ENCODE measurements around the gene ANKRD6. TPM values are rescaled to one million over a fixed set of nuclear protein-coding genes. Genes with fewer than 3 reads are reported as not detected.

ANKRD6 gene
- total RNA-seq, 1 experiment from 2014 or later, result 10.5 TPM

DNA sequence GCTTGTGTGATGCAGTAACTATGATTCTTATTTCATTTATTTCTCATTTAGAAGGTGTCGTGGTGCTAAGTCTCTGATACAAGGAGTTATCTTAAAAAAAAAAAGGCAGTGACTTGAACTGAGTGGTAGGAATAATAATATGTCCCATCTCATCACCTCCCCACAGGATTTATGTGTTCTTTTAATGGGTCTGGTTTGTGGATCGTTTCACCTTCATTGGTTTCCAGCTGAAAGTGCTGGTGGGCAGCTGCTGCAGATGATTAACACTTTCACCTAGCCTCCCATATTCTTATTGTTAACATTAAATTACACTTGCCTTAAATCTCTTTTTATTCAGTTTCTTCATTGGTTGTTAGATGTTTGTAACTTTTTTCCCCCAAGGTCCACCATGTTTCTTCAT, 68.8 kb downstream of the ANKRD6 start:
- Histone ChIP-seq H3K4me3 (ENCODE audit: insufficient read depth, low read depth, low read length) (no peak overlapping the region), H3K27me3 (ENCODE audit: control insufficient read depth, insufficient read depth, low read length) (no peaks in the 10 kb centered on the region), H3K36me3 (replicated peaks; ENCODE audit: control insufficient read depth, insufficient read depth, low read length) (no peaks in the 10 kb centered on the region)
- DNase-seq, result no peak

DNA sequence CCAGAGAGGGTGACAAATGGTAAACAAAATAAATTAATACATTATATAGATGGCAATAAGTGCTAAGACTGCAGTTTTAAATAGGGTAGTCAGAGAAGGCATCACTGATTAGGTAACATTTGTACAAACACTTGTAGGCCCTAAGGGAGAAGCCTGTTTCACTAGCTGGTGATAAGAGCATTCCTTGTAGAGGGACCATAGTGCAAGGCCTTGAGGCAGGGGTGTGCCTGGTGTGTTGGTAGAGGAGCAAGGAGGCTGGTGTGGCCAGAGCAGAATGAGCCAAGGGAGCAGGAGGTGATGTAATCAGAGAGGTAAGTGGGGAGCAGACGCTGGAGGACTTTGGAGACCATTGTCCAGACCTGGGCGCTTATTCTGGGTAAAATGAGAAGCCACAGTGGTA, 70.7 kb downstream of the ANKRD6 start:
- no peak for DNase-seq
- H3K4me3 ChIP-seq (ENCODE audit: insufficient read depth, low read depth, low read length), result no peak overlapping the region
- H3K27me3 ChIP-seq (ENCODE audit: control insufficient read depth, insufficient read depth, low read length), result no peaks in the 10 kb centered on the region
- H3K36me3 ChIP-seq (replicated peaks; ENCODE audit: control insufficient read depth, insufficient read depth, low read length), result no peaks in the 10 kb centered on the region

DNA sequence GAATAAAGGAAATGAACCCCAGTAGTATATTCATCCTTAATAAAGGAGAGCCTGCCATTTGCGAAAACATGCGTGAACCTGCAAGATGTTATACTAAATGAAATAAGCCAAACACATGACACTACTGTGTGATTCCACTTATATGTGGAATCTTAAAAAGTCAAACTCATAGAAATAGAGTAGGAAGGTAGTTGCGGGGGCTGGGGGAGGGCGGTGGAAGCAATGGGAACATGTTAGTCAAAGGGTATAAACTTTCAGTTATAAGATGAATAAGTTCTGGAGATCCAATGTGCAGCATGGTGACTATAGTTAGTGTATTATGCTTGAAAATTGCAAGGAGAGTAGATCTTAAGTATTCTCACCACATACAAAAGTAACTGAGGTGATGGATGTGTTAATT, 72.9 kb downstream of the ANKRD6 start:
- DNase-seq, result no peak
- no peaks in the 10 kb centered on the region for H3K36me3 ChIP-seq (replicated peaks; ENCODE audit: control insufficient read depth, insufficient read depth, low read length)
- no peak overlapping the region for H3K4me3 ChIP-seq (ENCODE audit: insufficient read depth, low read depth, low read length)
- H3K27me3 ChIP-seq (ENCODE audit: control insufficient read depth, insufficient read depth, low read length), result no peaks in the 10 kb centered on the region

- Histone ChIP-seq H3K4me3 (ENCODE audit: insufficient read depth, low read depth, low read length) (no peak overlapping the region), H3K27me3 (ENCODE audit: control insufficient read depth, insufficient read depth, low read length) (no peaks in the 10 kb centered on the region), H3K36me3 (replicated peaks; ENCODE audit: control insufficient read depth, insufficient read depth, low read length) (no peaks in the 10 kb centered on the region)
- no peak for DNase-seq
These were observed 74.0 kb downstream of the ANKRD6 start for GRCh38 chr6:89506716-89507617.

DNA sequence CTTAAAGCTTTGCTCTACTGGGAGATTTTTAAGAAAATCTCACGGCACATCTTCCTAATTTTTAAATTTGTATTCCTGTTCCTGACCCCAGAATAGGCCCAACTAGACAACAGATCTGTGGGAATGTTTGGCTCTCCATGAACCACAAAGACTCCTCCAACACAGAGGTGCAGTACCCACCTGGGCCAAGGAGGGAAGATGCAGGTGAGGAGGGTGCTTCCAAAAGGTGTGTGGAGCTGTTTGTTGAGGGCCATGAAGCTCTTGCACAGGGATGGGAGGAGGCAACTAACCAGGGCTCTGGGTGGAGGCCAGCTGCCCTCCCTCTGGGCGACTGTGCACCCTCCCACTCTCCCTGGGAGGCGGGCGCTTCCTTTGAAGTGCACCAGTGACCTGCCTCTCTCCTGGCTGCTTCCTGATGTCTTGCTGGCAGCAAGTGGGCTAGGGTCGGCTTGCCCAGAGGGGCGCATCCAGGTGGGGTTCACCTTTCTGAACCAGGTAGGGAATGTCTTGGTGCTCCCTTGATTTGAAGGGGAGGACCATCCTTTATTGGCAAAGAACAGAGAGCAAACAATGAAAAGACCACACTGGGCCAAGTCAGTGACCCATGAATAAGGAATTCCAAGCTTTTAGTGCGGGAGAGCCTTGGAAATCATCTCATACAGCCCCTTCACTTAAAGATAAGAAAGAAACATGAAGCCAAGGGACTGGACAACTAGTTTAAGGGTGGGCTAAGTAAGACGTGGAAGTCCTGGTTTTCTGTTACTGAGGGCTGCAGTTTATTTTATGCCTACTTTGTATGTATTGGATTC, 76.0 kb downstream of the ANKRD6 start:
- no peak overlapping the region for H3K4me3 ChIP-seq (ENCODE audit: insufficient read depth, low read depth, low read length)
- H3K36me3 ChIP-seq (replicated peaks; ENCODE audit: control insufficient read depth, insufficient read depth, low read length), result no peaks in the 10 kb centered on the region
- no peaks in the 10 kb centered on the region for H3K27me3 ChIP-seq (ENCODE audit: control insufficient read depth, insufficient read depth, low read length)
- DNase-seq, result no peak

DNA sequence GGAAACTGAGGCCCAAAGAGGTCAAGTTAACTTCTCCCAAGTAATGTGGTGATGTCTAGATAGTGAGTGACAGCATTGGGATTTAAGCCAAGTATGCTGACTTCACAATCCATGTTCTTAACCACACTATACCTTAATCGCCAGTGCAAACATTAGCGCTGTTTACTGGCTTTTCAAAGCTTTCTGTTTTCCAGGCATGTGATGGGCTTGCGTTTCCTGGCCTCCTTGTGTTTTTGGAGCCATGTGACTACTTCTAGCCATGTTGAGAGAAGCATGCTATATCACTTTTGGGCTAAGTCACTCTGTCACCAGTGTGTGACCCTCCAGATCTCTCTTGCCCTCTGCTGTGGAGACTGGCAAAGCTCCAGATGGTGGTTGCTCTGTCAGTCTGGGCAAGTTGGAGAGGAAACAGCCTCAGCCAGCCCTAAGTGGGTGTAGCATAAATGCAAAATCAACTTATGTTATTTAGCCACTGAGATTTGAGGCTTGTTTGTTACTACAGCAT, 76.9 kb downstream of the ANKRD6 start:
- no peaks in the 10 kb centered on the region for H3K27me3 ChIP-seq (ENCODE audit: control insufficient read depth, insufficient read depth, low read length)
- no peaks in the 10 kb centered on the region for H3K36me3 ChIP-seq (replicated peaks; ENCODE audit: control insufficient read depth, insufficient read depth, low read length)
- DNase-seq, result no peak
- H3K4me3 ChIP-seq (ENCODE audit: insufficient read depth, low read depth, low read length), result no peak overlapping the region

DNA sequence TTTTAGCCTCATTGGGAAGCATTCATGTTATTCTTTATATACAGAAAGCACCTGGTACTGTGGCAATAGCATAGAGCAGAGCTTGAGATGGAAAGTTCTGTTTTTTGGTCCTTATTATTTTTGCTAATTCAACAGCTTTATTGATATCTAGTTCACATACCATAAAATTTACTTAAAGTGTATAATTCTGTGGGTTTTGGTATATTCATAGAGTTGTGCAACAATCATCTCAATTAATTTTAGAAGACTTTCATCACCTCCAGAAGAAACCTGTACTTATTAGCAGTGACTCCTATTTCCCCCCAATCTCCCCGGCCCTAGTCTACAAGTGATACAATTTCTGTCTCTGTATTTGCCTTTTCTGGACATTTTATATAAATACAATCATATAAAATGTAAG, 77.4 kb downstream of the ANKRD6 start:
- Histone ChIP-seq H3K36me3 (replicated peaks; ENCODE audit: control insufficient read depth, insufficient read depth, low read length) (no peaks in the 10 kb centered on the region), H3K27me3 (ENCODE audit: control insufficient read depth, insufficient read depth, low read length) (no peaks in the 10 kb centered on the region), H3K4me3 (ENCODE audit: insufficient read depth, low read depth, low read length) (no peak overlapping the region)
- no peak for DNase-seq

DNA sequence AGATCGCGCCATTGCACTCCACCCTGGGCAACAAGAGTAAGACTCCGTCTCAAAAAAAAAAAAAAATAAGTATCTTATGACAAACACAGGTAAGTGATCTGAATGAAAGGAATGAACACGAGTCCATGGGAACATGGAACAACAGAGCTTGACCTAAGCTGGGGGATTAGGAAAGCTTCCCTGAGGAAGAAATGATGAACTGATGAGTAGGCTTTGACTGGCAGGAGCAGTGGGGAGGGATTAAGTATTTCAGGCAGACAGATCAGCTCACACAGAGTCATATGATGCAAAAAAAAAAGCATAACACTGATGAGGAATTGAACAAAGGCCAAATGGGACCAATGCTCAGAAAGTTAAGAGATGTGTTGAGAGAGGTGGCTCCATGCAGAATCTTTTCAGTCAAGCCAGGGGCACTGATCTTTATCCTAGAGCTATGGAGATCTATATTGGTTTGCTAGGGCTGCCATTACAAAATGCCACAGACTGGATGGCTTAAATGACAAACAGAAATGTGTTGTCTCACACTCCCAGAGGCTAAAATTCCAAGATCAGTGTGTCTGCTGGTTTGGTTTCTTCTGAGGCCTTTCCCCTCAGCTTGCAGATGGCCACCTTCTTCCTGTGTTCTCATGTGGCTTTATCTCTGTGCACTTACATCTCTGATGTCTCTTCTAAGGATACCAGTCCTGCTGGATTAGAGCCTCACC, 85.6 kb downstream of the ANKRD6 start:
- no peaks in the 10 kb centered on the region for H3K36me3 ChIP-seq (replicated peaks; ENCODE audit: control insufficient read depth, insufficient read depth, low read length)
- DNase-seq, result no peak
- H3K27me3 ChIP-seq (ENCODE audit: control insufficient read depth, insufficient read depth, low read length), result no peaks in the 10 kb centered on the region
- no peak overlapping the region for H3K4me3 ChIP-seq (ENCODE audit: insufficient read depth, low read depth, low read length)

- DNase-seq, result no peak
These were observed 87.8 kb downstream of the ANKRD6 start for GRCh38 chr6:89520736-89521135.

DNA sequence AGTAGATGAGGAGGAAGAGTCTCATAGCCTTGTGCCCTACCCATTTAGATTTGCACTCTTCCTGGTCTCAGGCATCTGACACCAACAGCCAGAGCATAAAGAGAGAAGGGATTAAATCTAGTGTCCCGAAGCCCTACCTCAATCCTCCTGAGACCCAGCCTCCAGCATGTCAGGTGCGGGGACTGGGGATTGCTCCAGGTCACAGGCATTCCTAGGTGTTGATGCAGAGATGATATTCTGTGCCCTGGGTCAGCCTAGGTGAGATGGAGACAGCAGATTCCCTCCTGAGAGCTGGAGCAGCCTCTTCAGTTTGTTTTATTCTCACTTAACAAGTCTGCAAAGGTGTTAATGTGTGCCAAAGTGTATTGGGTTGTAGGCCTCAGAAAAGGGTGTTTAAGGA, 89.8 kb downstream of the ANKRD6 start:
- H3K36me3 ChIP-seq (replicated peaks; ENCODE audit: control insufficient read depth, insufficient read depth, low read length), result no peaks in the 10 kb centered on the region; the same call in 1 of the 2 replicates
- H3K27me3 ChIP-seq (ENCODE audit: control insufficient read depth, insufficient read depth, low read length), result no peaks in the 10 kb centered on the region
- H3K4me3 ChIP-seq (ENCODE audit: insufficient read depth, low read depth, low read length), result no peak overlapping the region
- DNase-seq, result no peak

More at GRCh38 chr6:89520736-89521135, 87.8 kb downstream of the ANKRD6 start:
- no peaks in the 10 kb centered on the region for H3K27me3 ChIP-seq (ENCODE audit: control insufficient read depth, insufficient read depth, low read length)
- no peaks in the 10 kb centered on the region; the same call in 1 of the 2 replicates for H3K36me3 ChIP-seq (replicated peaks; ENCODE audit: control insufficient read depth, insufficient read depth, low read length)
- H3K4me3 ChIP-seq (ENCODE audit: insufficient read depth, low read depth, low read length), result no peak overlapping the region

DNA sequence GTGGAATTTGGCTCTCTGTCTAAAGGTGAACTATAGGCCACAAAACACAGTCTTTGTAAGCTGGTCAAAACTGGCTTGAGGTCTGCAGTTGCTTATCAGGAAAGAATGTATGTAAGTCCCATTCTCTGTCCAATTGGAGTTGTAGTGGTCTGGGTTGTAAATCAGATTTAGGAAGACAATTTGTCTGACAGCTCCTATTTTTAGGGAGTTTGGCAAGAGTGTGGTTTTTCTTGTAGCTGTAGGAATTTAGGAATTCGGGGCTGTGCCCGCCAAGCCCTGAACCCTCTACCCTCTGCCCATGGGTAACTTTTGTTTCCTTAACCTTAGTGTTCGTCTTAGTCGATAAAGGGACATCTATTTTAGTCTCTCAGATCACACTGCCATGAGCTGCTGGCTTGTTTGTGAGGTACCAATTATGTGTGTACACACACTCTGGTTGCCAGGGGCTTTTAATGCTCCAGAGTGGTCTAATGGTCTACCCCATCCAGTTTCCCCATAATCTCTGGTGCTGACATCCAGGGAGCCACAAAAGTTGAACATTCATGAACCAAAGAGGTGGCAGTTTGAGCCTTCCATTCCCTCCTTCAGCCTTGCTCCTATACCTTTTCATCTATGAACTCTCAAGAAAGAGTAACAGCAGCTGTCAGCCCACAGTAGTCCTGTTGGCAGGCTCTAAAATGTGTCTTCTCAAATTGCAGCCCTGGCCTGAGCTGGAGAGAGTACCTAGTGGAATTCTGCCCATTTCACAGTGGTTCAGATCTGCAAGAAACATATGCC, 93.0 kb downstream of the ANKRD6 start:
- Histone ChIP-seq H3K36me3 (replicated peaks; ENCODE audit: control insufficient read depth, insufficient read depth, low read length) (no peaks in the 10 kb centered on the region; the same call in 1 of the 2 replicates), H3K27me3 (ENCODE audit: control insufficient read depth, insufficient read depth, low read length) (no peaks in the 10 kb centered on the region), H3K4me3 (ENCODE audit: insufficient read depth, low read depth, low read length) (no peak overlapping the region)

GRCh38 chr6:89526563-89526869, 93.6 kb downstream of the ANKRD6 start:
- no peaks in the 10 kb centered on the region for H3K27me3 ChIP-seq (ENCODE audit: control insufficient read depth, insufficient read depth, low read length)
- no peak overlapping the region for H3K4me3 ChIP-seq (ENCODE audit: insufficient read depth, low read depth, low read length)
- H3K36me3 ChIP-seq (replicated peaks; ENCODE audit: control insufficient read depth, insufficient read depth, low read length), result no peaks in the 10 kb centered on the region; the same call in 1 of the 2 replicates
- DNase-seq, result no peak

More for the DNA sequence above, 93.0 kb downstream of the ANKRD6 start:
- DNase-seq, result no peak

DNA sequence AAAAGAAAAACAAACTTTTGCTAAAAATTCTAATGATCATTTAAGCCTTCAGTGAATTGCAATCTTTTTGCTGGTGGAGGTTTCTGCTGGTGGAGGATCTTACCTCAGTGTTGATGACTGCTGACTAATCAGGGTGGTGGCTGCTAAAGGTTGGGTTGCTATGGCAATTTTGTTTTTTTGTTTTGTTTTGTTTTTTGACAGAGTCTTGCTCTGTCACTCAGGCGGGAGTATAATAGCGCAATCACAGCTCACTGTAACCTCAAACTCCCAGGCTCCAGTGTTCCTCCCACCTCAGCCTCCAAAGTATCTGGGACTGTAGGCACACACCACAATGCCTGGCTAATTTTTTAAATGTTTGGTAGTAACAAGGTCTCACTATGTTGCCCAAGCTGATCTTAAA, 94.7 kb downstream of the ANKRD6 start:
- no peak overlapping the region for H3K4me3 ChIP-seq (ENCODE audit: insufficient read depth, low read depth, low read length)
- no peaks in the 10 kb centered on the region for H3K27me3 ChIP-seq (ENCODE audit: control insufficient read depth, insufficient read depth, low read length)
- no peak for DNase-seq
- no peaks in the 10 kb centered on the region; the same call in 1 of the 2 replicates for H3K36me3 ChIP-seq (replicated peaks; ENCODE audit: control insufficient read depth, insufficient read depth, low read length)

GRCh38 chr6:89528866-89529265, 95.9 kb downstream of the ANKRD6 start:
- H3K4me3 ChIP-seq (ENCODE audit: insufficient read depth, low read depth, low read length), result no peak overlapping the region
- H3K27me3 ChIP-seq (ENCODE audit: control insufficient read depth, insufficient read depth, low read length), result no peaks in the 10 kb centered on the region
- H3K36me3 ChIP-seq (replicated peaks; ENCODE audit: control insufficient read depth, insufficient read depth, low read length), result no peaks in the 10 kb centered on the region; the same call in 1 of the 2 replicates
- no peak for DNase-seq

All from H7 (cell line).